Stimulated activated CD8-positive, alpha-beta memory T cell treated with anti-CD3 and anti-CD28 coated beads, Interleukin-4, amount 100 ng/mL, for 48 hours (primary cell): ENCODE data around the gene TCF7L2.

Source experiments
- DNase-seq: peaks from one replicate; pipeline ENCODE4 v3.0.0-alpha.2; 2020

Gene TCF7L2

DNA sequence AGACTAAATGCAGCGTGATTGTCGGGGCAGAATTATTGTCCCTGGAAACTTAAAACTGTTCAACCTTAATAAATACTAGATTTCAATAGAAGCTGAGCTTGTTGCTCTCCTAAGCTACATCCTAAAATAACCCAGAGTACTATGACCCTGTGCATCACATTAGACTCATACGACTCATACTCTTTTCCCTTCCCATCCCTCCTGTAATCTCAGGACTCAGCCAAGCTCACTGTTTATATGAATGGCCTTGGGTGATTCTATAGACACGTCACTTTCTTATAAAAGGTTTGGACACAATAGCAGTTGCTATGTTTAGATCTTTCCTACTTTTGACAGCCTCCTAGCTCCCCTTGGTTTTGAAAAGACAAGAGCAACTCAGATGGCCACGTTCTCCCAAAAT is 17.2 kb downstream of the TCF7L2 start:
- DNase-seq, result no peak

DNA sequence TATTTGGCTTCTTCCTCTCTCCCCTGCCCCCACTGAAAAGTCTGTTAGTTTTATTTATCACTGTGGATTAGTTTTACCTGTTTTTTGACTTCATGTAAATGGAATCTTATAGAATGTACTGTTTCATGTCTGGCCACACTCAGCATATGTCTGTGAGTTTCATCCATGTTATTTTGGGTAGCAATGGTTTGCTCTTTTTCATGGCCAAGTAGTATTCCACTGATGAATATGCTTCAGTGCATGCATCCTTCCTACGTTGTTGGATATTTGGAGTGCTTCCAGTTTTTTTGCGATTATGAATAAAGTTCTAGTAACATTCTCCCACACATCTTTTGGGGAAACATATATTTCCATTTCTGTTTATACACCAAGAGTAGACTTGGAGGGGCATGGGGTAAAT is 19.1 kb downstream of the TCF7L2 start:
- DNase-seq, result no peak

DNA sequence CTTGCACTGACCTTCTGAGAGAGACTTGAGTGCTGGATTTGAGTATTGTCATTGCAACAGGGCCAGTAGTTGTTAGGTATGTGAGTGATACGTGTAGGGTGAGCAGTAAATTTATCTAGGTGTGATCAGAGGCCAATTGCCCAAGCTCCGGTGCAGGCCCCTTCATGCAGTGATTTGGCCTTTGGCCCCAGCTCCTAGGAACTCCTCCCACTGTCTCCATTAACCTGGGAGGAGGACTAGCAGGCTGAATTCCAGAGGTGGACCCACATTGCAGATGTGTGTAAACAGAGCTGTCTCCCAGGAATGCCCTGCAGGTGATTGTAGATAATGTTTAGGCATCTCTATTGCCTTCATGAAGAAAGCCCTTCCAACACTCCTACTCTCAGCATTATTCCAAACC is 19.5 kb downstream of the TCF7L2 start:
- DNase-seq, result no peak

DNA sequence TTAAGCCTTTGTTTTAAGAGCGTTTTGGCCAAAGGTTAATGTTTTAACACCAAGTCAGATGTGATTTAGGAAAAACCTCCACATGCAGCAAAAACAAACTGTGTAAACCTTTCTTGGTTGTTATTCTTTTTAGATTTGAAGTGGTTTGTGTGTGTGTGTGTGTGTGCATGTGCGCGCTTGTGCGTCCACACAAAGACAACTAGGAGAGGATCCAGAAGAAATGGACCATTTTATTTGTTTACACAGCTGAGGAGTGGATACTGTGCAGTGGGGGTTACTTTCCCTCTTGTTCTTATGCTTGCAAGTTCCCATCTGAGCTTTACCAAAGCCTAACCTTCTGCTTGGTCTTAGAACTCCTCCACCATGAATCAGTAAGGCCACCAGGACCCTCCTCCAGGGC is 20.0 kb downstream of the TCF7L2 start:
- no peak for DNase-seq

DNA sequence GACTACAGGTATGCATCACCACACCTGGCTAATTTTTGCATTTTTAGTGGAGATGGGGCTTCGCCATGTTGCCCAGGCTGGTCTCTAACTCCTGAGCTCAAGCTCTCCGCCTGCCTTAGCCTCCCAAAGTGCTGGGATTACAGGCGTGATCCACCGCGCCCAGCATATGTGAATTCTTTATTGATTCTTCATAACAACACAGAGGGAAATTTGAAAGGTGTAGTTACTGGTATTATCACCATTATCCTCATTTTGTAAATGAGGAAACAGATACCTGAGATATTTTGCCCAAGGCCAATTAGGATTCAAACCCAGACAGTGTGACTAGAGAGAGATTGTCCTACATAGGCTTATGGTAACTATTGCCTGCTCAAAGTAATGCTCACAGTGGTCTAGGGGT is 22.6 kb downstream of the TCF7L2 start:
- DNase-seq, result no peak

DNA sequence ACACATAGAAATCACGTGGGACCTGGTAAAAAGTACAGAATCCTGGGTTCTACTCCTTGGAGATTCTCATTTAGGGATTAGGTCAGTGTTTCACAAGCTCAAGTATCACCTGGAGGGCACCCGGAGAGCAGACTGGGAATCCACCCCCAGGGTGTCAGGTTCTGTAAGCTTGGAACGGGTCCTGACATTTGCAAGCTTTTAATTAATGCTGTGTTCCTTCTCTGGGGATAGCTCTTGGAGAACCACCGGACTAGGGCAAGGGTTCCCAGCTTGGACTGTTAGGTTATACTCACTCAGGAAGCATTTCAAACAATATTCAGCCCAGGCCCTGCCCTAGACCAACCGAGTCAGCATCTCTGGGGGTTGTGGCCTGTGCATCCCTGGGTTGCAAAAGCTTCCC is 23.0 kb downstream of the TCF7L2 start:
- no peak for DNase-seq

DNA sequence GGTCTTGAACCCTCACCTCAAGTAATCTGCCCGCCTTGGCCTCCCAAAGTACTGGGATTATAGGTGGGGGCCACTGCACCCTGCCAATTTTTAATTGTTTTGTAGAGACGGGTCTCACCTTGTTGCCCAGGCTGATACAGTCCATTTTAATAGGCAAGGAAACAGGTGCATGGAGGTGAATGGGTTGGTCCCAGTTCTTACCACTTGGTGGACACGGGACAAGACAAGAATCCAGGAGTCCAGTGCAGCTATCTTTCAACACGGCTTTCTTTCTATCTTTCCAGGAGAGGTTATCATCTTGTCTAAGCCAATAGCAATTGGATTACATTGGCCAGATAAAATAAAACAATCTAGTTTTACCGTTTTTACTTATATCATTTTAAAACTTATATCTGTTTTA is 23.8 kb downstream of the TCF7L2 start:
- no peak for DNase-seq

DNA sequence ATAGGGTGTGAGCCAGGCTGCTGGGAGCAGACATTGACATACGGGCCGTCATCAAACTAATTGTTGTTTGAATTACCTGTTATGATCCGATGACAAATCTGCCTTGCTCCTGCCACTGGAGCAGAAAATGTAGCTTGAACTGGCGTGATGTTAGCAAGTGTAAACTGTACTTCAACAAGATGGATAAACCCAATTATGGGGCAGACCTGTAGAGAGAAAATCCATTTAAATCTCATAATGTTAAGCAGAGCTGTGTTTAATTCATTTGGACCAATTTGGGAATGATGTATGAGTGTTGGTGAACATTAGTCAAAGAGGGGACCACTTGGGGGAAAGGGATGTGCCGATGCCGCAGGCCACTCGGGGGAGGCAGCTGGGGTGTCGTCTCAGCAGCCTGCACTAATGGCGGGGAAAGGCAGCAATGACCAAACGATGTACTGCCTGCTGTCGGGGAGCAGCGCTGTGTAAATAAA is 27.4 kb downstream of the TCF7L2 start:
- DNase-seq, result no peak

DNA sequence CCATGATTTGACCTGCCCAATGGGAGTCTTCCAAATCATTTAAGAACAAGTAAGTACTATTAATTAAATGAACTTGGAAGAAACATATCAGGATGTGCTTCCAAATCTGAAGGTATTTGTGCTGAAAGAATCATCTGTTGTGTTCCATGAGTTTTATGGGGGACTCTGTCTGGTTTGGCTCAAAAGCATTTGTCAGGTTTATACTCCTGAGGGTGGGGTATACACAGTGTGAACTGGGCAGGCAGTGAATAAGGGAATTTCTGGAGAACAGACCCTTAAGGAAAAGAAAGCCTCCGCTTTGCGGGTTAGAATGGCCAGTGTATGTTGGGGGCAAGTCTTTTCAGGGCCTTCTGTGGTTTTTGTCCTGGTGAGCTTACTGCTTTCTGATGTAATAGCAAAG is 29.9 kb downstream of the TCF7L2 start:
- DNase-seq, result no peak

DNA sequence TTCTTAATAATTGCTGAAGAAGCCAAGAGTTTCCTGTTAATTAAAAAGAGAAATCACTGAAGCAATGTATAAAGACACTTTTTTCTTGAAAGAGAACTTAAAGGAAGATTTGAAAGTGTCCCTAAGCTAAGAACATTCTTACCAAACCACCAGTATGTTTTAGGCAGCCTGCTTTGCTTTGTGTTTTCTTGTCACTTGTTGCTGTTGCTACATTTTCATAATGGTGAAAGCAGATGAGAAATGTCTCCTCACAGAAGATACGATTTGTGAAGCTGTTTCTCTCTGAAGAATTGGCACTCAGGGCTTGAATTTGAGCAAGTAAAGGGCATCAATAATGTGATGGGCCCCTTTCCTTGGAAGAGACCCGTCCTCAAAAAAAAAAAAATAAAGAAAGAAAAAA is 30.9 kb downstream of the TCF7L2 start:
- DNase-seq, result no peak

DNA sequence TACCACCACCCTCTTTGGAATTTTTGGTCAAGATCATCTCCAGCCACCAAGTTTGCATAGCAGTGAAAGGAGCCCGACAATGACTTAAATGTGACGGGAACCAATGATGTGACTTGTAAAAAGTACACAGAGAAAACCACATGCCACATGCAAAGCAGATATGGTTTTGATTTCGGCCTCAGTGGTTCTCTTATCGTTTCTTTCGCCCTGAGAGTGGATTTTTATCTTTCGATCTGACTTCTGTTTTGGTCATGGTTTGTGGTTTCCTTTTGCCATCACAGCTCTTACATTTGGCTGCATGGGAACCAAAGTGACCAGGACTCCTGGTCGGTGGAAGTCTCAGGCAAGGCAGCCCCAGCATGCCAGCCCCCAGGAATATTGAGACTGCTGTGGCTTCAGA is 31.5 kb downstream of the TCF7L2 start:
- DNase-seq, result peak; percentile 53

DNA sequence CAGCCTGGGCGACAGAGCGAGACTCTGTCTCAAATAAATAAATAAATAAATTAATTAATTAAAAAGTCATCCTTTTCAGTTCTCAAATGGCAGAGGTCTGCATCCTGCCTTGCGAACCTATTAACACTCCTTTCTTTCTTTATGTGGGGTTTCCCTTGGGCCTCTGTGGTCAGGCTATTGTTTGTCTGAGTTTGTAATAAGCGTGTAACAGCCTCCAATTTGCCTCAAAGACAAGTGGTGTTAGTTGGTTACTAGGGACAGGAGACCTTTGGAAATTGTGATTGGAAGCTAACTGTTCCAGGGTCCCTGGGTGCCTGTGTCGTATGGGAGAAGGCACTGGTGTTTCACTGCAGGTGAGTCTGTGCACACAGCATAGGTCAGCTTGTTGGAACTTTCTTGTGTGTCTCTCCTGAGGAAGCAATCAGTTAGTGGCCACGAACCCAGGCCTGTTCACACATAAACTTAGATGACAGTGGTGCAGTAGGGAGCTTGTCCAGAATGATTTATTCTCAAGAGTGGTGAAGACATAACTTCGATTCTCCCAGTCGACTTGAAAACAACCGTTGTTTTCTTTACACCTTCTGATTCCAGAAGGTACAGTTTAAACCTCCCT is 33.5 kb downstream of the TCF7L2 start:
- no peak for DNase-seq

DNA sequence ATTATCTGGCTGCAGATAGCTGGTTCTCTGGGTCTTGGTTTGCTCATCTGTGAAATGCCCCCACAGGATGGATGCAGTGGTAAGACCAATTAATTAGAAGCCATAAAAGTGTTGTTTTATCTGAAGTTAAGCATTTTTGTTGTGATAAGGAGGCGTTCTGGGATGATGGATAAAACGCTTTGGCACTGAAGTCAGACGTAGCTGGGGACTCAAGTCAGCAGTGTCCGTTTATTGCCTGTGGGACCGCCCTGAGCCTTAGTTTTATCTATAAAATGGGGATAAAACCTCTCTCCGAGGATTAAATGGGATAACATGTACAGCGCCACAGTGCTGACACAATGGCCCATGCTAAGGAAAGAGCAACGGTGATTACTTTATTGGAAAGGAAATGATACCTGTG is 34.7 kb downstream of the TCF7L2 start:
- DNase-seq, result no peak

DNA sequence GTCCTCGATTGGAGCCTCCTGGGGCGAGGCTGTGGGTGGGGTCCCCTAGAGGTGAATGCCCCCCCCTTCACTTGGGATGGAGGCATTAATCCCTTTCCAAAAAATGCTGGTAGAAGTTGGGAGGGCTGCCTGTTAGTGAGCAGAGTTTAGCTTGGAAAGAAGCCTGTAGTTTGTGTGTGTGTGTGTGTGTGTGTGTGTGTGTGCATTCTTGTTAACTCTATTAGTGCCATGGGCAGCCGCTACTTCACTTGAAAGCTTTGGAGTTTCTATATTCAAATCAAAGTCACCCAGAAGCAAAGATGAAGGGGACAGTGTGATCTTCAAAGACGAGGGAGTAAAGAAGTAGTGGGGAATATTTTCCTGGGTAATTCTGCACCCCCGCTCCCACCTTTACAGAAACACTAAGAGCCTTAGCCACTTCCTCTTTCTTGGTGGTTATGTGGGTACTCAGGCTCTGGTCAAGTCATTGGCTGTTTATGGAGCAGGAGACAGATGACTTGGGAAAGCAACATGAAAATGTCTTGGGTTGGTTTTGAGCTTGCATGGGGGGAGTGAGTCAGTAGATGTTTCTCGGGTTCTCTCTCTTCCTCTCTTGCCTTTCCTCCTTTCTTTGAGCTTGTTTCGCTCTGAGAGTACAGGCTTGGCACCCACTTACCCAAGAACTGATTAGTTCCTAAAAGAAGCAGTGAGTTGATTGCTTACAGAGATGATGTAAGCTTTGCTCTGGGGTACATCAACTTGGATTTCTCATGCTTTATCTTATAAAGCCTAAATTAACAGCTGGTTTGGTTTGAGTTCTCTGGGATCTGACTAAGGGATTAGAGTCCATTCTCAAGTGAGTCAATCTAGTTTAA is 35.9 kb downstream of the TCF7L2 start:
- peak; percentile 31 for DNase-seq

DNA sequence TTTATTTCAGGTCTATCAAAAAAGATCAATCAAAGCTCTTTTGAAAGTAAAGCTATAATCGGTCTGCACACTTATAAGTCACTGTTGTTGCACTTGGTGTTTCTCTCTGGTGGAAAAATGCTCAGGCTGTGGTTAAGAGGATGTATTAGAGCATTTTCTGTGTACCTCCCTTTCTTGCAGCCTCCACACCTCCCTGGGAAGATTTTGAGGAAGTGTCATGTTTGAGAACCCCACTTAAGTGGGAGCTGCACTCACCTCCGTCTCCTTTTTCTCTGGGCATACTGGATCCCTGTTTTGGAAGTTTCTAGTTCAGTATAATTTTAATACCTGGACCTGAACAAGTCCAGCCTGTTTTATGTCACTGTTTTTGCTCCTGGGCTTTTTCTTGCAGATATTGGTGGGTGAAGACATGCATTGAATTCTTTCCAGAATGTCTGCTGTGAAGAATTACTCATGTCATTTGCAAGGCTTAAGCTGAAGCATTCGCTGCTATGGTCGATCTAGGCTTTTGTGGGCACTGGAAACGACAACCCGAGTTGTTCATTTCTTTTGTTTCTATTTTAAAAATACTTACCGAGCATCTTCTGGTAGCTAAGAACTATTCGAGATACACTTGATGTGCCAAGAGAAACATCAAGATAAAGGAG is 36.6 kb downstream of the TCF7L2 start:
- DNase-seq, result no peak

DNA sequence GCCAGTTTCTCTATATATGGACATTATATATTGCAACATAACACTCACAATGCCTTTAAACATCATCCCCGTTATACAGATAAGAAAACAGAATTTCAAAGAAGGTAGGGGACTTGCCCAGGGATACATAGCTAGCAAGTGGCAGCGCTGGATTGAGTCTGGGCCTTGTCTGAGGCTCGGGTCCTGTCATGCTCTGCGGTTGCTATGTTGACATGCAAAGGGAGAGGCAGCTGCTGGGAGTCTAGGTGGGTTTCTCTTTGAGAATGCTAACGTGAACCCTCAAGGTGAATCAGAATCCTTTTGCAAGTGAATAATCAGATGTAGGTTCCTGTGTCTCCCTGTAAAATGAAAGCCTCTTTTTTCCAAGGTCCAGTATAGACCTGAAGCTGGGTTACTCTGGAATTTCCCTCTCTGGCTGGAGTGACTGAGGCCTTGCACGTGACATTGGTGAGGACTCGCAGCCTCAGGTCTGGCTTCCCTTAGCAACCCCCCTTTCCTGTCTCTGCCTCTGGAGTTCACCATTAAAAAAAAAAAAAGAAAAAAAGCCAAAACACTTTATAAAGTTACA is 38.9 kb downstream of the TCF7L2 start:
- DNase-seq, result no peak

DNA sequence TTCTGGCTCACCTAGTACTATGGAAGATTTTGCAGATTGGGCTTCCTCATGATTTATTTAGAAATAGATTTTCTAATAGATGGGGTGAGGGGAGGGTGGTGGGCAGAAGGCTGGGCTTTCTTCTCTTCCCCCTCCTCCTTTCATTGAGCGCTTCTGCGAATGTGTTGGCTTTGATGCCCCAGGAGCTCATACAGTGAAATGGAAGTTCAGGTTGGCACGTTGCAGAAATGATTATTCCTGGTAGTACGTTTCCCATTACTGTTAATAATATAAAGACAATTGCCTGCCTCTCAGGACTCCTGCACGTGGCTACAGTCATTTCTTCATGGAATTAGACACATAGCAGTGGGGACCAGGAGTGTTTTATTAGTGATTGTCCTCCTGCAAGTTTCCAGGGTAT is 39.8 kb downstream of the TCF7L2 start:
- no peak for DNase-seq

DNA sequence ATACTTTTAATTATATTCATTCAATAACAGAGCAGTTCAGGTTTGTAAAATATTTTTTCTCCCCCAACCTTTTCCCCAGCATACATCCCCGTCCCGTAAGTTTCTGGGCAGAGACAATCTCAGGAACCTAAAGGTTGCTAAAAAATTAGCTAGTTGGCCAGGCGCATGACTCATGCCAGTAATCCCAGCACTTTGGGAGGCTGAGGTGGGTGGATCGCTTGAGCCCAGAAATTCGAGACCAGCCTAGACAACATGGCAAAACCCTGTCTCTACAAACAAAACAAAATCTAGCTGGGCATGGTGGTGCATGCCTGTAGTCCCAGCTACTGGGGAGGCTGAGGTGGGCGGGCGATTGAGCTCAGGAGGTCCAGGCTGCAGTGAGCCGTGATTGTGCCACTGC is 40.2 kb downstream of the TCF7L2 start:
- DNase-seq, result no peak

DNA sequence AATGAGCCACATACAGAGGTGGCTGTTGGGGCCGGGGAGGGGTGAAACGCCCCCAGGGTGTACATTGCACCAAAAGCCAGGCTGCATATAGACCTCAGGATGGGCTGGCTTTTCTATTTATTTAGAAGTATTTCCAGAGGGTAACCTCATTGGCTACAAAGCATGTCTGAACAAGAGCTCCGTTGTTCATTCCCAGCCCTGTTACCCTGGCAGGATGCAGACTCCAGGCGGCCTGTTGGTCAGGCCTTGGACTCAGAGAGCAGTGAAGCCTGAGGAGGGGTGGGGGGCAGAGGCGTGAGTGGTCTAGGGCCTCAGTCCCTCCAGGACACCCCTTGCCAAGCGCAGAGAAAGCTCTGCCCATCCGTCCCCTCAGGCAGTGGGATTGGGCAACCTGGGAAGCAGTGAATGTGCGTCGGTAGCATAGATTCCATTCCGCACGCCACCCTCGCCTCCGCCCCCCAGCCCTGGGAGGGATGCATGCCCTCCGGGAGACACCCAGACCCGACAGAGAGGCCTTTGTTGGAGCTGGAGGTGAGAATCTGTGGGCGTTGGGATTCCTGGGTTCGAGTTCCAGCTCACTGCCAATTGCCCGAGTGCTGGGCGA is 41.9 kb downstream of the TCF7L2 start:
- DNase-seq, result no peak

DNA sequence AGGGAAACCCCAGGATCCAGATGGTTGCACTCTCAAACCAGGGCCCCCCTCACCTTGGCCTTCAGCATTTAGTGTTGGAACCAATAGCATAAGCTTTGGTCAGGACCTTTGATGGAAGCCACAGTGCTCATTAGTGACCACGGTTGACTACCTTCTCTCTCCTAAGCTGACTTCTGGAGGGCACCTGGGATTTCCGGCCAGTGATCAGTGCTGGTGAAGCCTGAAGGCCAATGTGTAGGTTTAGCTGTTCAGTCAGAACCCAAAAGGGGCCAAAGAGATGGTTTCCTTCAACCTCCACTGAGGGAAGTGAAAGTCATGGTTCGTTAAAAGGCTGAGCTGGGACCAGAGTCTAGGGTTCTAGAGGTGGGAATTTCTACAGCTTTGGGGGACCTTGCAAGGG is 46.4 kb downstream of the TCF7L2 start:
- no peak for DNase-seq

DNA sequence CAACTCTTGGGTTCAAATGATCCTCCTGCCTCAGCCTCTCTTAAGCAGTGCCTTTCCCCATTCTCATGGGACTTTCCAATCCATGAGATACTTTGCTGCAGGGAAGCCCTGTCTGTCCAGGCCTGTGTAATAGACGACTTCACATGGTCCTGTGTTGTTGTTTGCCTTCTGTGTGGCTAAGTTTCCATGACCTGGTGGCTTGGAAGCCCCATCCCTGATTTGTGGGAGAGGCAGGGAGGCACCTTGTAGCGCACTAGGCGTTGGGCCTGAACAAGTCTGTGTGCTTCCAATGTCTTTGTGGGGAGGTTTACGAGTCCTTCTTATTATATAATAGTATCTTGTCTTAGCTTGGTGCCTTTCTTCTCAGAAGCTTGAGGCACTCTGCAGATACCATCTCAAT is 49.1 kb downstream of the TCF7L2 start:
- no peak for DNase-seq

DNA sequence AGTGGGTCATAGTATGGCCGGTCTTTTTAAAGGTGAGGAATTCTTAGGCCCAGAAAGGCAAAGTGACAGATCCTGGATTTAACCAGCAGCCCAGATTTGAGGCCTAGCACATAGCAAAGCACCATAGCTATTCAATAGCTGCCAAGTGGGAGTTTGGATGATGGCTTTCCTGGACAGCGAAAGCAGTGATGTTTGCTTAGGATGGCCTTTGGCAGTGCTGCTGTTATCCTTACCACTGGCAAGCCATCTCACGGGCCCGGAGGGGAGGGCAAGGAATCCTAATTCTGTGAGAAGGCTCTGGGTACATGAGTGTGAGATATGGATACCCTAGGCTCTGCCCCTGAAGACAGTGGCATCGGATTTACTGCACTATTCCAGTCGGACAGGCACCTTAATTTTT is 50.4 kb downstream of the TCF7L2 start:
- no peak for DNase-seq

DNA sequence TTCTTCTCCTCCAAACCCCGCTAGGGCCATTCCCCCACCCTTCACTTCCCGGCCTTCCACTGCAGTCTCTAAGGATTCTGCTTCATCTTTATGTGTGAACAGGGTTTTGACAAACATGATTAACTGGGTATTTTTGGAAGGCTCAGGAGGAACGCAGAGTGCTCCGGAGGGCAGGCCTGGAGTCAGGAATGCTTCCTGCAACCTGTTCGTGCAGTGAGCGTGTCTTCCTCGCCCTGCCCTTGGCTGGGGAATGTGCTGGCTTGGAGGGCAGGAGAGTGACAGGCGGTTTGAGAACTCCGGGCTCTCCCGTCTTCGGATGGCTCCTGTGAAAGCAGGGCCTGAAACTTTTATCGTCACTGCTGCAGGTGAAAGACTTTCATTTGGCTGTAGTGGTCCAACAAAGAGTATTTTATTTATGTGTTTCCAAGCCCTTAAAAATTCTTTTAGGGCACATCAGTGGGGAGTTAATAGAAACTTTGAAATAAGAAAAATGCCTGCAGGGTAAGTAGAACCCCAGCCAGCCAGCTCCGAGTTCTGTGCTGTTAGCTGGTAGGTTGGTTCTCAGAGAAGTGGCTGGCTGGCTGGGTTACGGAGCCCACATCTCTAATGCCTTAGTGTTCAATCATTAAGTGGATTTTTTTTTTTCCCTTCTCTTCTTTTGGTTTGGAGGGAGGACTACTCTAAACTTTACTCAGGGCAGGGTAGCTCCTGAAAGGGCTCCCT is 51.0 kb downstream of the TCF7L2 start:
- DNase-seq, result no peak
